HG03159 (cell line): Measurements from ENCODE around the gene RAP1GAP2.

ENCODE experiments used
- ATAC-seq: cut with Tn5 transposase; IDR thresholded peaks from one replicate; pipeline ENCODE4 v1.9.1; 2021; ENCODE audit warnings: mild to moderate bottlenecking, moderate library complexity; ENCODE audit not compliant: unreplicated experiment

The RAP1GAP2 gene

GRCh38 chr17:2939714-2940351 lies 143.6 kb downstream of the RAP1GAP2 start:
- ATAC-seq: no peak

- no peak for ATAC-seq
These were observed 144.1 kb downstream of the RAP1GAP2 start for GRCh38 chr17:2940352-2940751.

- ATAC-seq: no peak
These were observed 147.7 kb downstream of the RAP1GAP2 start for GRCh38 chr17:2943981-2944380.

GRCh38 chr17:2945299-2945698 lies 149.1 kb downstream of the RAP1GAP2 start:
- no peak for ATAC-seq

- no peak for ATAC-seq
These were observed 149.9 kb downstream of the RAP1GAP2 start for GRCh38 chr17:2946144-2946543.

GRCh38 chr17:2947588-2947950 lies 151.3 kb downstream of the RAP1GAP2 start:
- no peak for ATAC-seq

GRCh38 chr17:2947996-2948550 lies 151.8 kb downstream of the RAP1GAP2 start:
- ATAC-seq: no peak

- no peak for ATAC-seq
These were observed 152.7 kb downstream of the RAP1GAP2 start for GRCh38 chr17:2948721-2949468.

GRCh38 chr17:2949469-2950044 lies 153.3 kb downstream of the RAP1GAP2 start:
- ATAC-seq: no peak

GRCh38 chr17:2950846-2951245 lies 154.6 kb downstream of the RAP1GAP2 start:
- ATAC-seq: no peak

GRCh38 chr17:2952174-2952845 lies 156.1 kb downstream of the RAP1GAP2 start:
- ATAC-seq: no peak

- ATAC-seq: no peak
These were observed 158.7 kb downstream of the RAP1GAP2 start for GRCh38 chr17:2954898-2955445.

GRCh38 chr17:2955931-2956582 lies 159.8 kb downstream of the RAP1GAP2 start:
- ATAC-seq: no peak

- ATAC-seq: no peak
These were observed 161.5 kb downstream of the RAP1GAP2 start for GRCh38 chr17:2957631-2958286.

- no peak for ATAC-seq
These were observed 162.5 kb downstream of the RAP1GAP2 start for GRCh38 chr17:2958706-2959222.

- ATAC-seq: no peak
These were observed 163.3 kb downstream of the RAP1GAP2 start for GRCh38 chr17:2959371-2960130.

- ATAC-seq: no peak
These were observed 165.2 kb downstream of the RAP1GAP2 start for GRCh38 chr17:2961446-2961845.

- ATAC-seq: no peak
These were observed 166.0 kb downstream of the RAP1GAP2 start for GRCh38 chr17:2962236-2962635.

GRCh38 chr17:2962729-2963128 lies 166.5 kb downstream of the RAP1GAP2 start:
- no peak for ATAC-seq
